PC-3 (cell line): ENCODE results near the gene CBX7.

Experiments used
- EZH2 ChIP-seq: fragments of 300-600 bp; sonication (generic); IDR thresholded peaks from one replicate; pipeline ENCODE4 v1.6.1; 2017; ENCODE audit warnings: antibody characterized with exemption, mild to moderate bottlenecking, low read length; ENCODE audit not compliant: unreplicated experiment
- TF ChIP-seq, protein P1 (sequence below): fragments of 300-600 bp; sonication (generic); conservative IDR thresholded peaks from 2 replicates; pipeline ENCODE4 v1.5.1; 2017; ENCODE audit warnings: antibody characterized with exemption, low read depth, mild to moderate bottlenecking, low read length

DNA sequence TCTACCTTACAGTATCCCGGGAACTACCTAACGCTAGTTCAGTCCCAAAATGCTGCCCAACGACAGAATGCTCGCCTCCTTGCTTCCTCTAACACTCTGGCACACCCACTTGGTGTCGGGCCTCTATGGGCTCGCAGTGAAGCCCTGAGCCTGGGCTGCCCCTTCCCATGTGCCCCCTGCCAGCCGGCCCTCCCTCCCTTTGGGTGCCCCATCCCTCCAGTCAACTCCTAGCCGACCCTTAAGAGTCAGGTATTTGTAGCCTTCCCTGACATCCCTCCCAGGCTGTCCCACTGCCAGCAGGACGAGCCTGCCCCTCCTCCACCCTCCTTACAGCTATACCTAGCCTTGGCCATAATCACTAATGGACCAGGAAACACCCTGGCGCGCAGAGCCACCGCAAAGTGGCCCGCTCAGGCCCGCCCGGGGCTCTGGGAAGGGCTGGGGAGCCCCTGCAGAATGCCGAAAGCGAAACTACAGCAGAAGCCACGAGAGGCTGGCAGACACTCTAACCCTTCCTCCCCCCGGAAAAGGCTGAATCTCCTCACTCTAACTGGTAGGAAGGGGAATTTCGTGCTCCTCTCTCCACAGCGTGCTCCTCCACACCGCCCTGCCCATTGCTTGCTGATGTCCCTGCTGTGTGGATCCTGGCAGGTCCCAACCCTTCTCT, 8.2 kb downstream of the CBX7 start:
- TF ChIP-seq, protein P1, sequence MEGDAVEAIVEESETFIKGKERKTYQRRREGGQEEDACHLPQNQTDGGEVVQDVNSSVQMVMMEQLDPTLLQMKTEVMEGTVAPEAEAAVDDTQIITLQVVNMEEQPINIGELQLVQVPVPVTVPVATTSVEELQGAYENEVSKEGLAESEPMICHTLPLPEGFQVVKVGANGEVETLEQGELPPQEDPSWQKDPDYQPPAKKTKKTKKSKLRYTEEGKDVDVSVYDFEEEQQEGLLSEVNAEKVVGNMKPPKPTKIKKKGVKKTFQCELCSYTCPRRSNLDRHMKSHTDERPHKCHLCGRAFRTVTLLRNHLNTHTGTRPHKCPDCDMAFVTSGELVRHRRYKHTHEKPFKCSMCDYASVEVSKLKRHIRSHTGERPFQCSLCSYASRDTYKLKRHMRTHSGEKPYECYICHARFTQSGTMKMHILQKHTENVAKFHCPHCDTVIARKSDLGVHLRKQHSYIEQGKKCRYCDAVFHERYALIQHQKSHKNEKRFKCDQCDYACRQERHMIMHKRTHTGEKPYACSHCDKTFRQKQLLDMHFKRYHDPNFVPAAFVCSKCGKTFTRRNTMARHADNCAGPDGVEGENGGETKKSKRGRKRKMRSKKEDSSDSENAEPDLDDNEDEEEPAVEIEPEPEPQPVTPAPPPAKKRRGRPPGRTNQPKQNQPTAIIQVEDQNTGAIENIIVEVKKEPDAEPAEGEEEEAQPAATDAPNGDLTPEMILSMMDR = no peak
- TF ChIP-seq EZH2 = no peak
